ENCODE data around the gene SAPCD2.

- no peak for TF ChIP-seq CTCF (IDR thresholded peaks at IDR 0.05)
- no peak for TF ChIP-seq REST (IDR thresholded peaks at IDR 0.05; ENCODE audit: insufficient read depth in 1 of 2, low read depth in 2 of 2, low read length in 1 of 2)
- TF ChIP-seq POLR2AphosphoS5 (IDR thresholded peaks at IDR 0.05; ENCODE audit: low read depth, low read length) = no peak
Measured at GRCh38 chr9:137105814-137106661, 35.7 kb upstream of the SAPCD2 start.
